Measurements from ENCODE around the gene MMRN2. TPM values are rescaled to one million over a fixed set of nuclear protein-coding genes. Genes with fewer than 3 reads are reported as not detected.

MMRN2 gene
- polyA plus RNA-seq, 1 donor, result 18.5 TPM

DNA sequence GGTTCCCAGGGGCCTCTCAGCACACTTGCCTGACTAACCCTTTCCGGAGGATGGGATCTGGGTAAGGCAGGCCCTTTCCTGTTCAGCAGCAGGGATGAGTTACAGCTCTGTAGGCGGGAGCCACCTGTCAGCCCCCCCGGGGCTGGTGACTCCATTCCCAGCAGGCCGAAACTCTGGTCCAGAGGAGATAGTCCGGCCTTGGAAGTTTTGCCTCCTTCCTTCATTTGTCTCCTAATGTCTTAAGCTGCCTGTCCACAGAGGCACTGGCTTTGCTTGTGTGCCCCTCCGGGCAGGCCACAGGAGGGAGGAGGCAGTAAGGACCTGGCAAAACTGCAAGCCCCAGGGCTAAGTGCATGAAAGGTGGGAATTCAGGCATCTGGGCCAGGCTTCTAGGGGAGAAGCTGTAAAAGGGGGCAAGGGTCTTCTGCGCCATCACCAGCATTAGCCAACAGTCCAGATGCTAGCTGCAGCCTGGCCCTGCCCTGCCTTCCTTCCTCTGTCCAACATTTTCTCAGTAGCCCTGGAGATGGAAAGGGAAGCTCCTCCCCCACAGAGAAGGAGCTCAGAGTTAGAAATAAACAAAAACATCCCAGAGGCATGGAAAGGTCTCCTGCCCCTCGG lies 12.1 kb upstream of the MMRN2 start:
- DNase-seq (ENCODE audit: low read depth), result no peak

GRCh38 chr10:86968994-86969355 lies 11.6 kb upstream of the MMRN2 start:
- no peak for DNase-seq (ENCODE audit: low read depth)

- no peak for DNase-seq (ENCODE audit: low read depth)
Measured at GRCh38 chr10:86968271-86968993, 11.0 kb upstream of the MMRN2 start, which contains the start of gene ADIRF. Gene ADIRF (plus strand): TSS chr10:86968482. CDS start chr10:86968545, 63 bp downstream.

- no peak for DNase-seq (ENCODE audit: low read depth)
Measured at GRCh38 chr10:86967481-86967941, 10.1 kb upstream of the MMRN2 start.

DNA sequence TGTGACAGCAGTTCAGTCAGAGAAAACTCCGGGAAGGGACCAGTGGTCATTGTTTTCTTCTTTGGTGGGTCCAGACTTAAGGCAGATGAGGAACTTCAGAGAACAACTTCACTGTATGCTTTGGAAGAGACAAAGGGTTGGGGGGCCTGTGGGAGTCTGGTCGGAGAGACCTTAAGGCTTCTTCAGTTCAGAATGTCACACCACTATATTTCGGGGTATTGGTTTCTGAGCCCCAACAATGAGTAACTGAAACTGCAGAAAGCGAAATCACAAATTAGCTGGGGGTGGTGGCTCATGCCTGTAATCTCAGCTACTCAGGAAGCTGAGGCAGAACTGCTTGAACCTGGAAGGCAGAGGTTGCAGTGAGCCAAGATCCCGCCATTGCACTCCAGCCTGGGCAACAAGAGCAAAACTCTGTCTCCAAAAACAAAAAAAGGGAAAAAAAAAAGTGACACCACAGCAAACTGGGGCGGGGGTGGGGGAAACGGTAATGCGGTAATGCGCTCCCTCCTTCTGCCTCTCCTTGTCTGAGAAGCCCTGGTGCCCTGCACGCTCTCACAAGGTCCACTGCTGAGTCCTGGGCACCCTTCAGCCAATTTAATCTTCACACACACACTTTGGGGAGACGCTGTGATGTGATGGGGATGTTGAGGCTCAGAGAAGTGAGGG lies 8.7 kb upstream of the MMRN2 start:
- no peak for DNase-seq (ENCODE audit: low read depth)

DNA sequence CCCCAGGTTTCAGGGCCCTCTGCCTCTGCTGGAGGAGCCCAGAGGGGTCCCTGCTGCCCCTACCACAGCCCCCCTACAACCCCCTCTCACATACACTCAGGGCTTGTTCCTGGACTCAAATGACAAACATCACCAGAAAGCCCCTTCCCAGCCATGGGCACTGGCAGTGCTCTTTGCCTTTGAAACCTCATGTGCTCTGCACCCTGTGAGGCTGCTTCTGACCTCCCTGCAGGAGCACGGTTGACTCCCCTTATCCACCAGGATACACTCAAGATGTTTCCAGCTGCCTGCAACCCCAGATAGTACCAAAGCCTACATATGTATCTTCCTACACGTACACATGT lies 7.4 kb upstream of the MMRN2 start:
- DNase-seq (ENCODE audit: low read depth), result no peak

GRCh38 chr10:86964061-86964846 lies 6.8 kb upstream of the MMRN2 start:
- DNase-seq (ENCODE audit: low read depth), result no peak

GRCh38 chr10:86963341-86963919 lies 6.0 kb upstream of the MMRN2 start:
- DNase-seq (ENCODE audit: low read depth), result no peak

- no peak for DNase-seq (ENCODE audit: low read depth)
Measured at GRCh38 chr10:86962981-86963310, 5.5 kb upstream of the MMRN2 start.

DNA sequence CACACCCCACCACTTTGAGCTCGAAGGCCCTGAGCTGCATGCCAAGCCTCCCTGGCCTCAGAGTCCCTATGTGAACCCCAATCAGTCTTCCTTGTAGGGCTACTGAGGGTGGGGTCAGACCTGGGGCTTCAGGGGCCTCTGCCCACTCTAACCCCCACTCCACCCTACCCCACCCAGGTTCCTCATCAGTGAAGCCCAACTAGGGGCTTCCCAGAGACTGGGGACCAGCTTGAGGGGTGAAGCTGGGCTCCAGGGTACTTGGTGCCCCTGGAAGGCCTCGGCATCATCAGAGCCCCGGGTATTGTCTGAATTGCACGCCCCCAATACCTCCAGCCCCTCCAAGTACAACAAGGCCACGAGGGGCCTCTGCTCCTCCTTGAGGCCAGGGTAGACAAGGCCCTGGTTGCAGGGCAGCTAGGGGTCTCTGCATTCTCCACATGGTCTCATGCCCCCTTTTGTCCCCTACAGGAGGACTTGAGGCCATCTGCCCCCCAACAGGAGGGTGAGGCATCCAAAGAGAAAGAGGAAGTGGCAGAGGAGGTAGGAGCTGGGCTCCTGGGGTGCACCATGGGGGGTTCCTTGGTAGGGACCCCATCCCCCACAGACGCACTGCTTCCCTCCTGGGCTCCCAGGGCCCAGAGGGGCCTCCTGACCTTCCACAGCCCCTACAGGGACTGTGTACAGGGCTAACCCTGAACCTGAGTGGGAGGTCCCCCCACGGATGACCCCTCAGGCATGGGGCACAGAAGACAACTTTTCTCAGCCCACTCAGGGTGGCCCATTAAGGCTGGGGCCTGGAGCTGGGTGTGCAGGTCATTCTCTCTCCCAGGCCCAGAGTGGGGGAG lies 4.9 kb upstream of the MMRN2 start:
- no peak for DNase-seq (ENCODE audit: low read depth)

- no peak for DNase-seq (ENCODE audit: low read depth)
Measured at GRCh38 chr10:86961481-86962091, 4.2 kb upstream of the MMRN2 start.

- DNase-seq (ENCODE audit: low read depth), result no peak
Measured at GRCh38 chr10:86960863-86961434, 3.5 kb upstream of the MMRN2 start.

- DNase-seq (ENCODE audit: low read depth), result no peak
Measured at GRCh38 chr10:86960003-86960862, 2.8 kb upstream of the MMRN2 start.

- DNase-seq (ENCODE audit: low read depth), result no peak
Measured at GRCh38 chr10:86959737-86960002, 2.3 kb upstream of the MMRN2 start.

- DNase-seq (ENCODE audit: low read depth), result no peak
Measured at GRCh38 chr10:86958901-86959736, 1.7 kb upstream of the MMRN2 start.

DNA sequence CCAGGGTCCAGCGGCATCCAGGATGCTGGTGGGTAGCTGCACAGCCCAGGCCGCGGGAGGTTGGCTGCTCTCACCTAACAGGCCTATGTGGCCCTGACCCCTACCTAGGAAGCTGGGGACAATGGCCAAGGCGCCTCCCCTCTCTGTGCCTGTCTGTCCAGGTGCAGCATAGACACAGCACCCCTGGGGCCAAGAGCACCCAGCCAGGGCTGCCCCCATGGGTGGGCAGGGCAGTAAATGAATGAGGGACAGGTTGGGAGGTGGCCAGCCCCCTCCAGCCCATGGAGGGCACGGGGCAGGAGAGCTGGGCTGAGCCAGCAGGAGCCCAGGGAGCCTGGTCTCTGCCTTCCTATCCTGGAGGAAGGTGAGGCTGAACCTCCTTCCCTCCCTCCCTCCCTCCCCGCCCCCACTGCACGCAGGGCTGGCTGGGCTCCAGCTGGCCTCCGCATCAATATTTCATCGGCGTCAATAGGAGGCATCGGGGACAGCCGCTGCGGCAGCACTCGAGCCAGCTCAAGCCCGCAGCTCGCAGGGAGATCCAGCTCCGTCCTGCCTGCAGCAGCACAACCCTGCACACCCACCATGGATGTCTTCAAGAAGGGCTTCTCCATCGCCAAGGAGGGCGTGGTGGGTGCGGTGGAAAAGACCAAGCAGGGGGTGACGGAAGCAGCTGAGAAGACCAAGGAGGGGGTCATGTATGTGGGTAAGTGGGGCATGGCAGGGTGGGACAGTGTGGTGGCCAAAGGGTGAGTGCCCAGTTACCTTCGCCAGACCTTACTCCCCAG lies 893 bp upstream of the MMRN2 start, which contains the start of gene SNCG:
Gene SNCG (plus strand): TSS at position 484 of the 785 bp plus-strand sequence. CDS start 99 bp downstream, at position 583.
- DNase-seq (ENCODE audit: low read depth), result no peak

DNA sequence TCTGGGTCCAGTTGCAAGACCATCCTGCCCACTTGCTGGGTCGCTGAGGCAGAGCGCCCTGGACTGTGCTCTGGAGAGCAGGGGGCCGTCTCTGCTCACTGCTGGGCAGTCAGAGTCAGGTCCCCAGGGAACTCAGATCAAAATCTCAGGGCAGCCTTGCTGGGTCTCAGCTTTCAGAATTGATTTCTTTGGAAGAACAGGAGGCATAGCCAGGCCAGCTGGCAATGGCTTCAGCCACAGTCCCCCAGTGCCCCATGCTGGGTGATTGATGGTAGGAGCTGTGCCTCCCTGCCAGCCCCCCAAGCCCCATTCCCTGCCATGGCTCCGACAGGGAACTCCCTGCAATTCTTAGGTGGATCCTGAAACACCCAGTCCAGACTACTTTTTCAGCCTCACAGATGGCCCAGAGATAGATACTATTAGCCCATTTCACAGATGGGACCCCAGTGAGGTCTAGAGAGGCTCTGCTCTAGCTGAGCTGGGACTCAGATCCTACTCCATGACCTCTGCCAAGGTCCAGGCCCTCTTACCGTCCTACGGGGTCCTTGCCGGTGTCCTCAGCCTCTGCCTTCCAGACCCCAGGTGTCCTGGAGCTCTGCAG lies 467 bp downstream of the MMRN2 start:
- no peak for DNase-seq (ENCODE audit: low read depth)

Data from forelimb muscle (tissue), 1 donor.